ENCODE measurements around the gene TRPM8. TPM values are rescaled to one million over a fixed set of nuclear protein-coding genes. Genes with fewer than 3 reads are reported as not detected.
"Not testable (repeated sequence)": the region's sequence is repeated elsewhere in the genome, so short reads cannot be mapped to it uniquely, and the experiment has no call there.

The TRPM8 gene
- total RNA-seq, 2 donors from 2014 or later = not detected

- Histone ChIP-seq H3K27me3 (ENCODE audit: control insufficient read depth, insufficient read depth, low read length, poor library complexity, severe bottlenecking) (peaks cover 15% of the 10 kb centered on the region), H3K4me1 (ENCODE audit: control insufficient read depth, insufficient read depth, low read length) (no peaks in the 10 kb centered on the region), H3K4me3 (ENCODE audit: low read length) (no peak overlapping the region), H3K9me3 (ENCODE audit: control insufficient read depth, low read length) (peaks cover 14% of the 10 kb centered on the region), H3K9ac (ENCODE audit: extremely low read depth, low read length, poor library complexity, severe bottlenecking) (no peak overlapping the region), H3K27ac (ENCODE audit: low read depth, low read length) (no peak overlapping the region), H3K36me3 (ENCODE audit: control insufficient read depth, insufficient read depth, low read length) (no peaks in the 10 kb centered on the region)
- Mint-ChIP-seq H3K27ac (no peak overlapping the region), H3K9me3 (peaks cover 24% of the 10 kb centered on the region), H3K36me3 (ENCODE audit: low read depth) (no peaks in the 10 kb centered on the region), H3K4me1 (no peaks in the 10 kb centered on the region), H3K4me3 (no peak overlapping the region), H3K27me3 (ENCODE audit: insufficient read depth) (peaks cover 23% of the 10 kb centered on the region)
- TF ChIP-seq CTCF (conservative IDR thresholded peaks at IDR 0.05) = no peak
- no peak for DNase-seq
These were observed 34.8 kb upstream of the TRPM8 start for GRCh38 chr2:233882353-233882752.

- Mint-ChIP-seq H3K4me1 (no peaks in the 10 kb centered on the region), H3K27me3 (ENCODE audit: insufficient read depth) (peaks cover 10% of the 10 kb centered on the region), H3K4me3 (no peak overlapping the region), H3K27ac (no peak overlapping the region), H3K36me3 (ENCODE audit: low read depth) (no peaks in the 10 kb centered on the region), H3K9me3 (no peaks in the 10 kb centered on the region)
- Histone ChIP-seq H3K4me3 (ENCODE audit: low read length) (no peak overlapping the region), H3K27me3 (ENCODE audit: control insufficient read depth, insufficient read depth, low read length, poor library complexity, severe bottlenecking) (no peaks in the 10 kb centered on the region), H3K9ac (ENCODE audit: extremely low read depth, low read length, poor library complexity, severe bottlenecking) (no peak overlapping the region), H3K4me1 (ENCODE audit: control insufficient read depth, insufficient read depth, low read length) (no peaks in the 10 kb centered on the region), H3K9me3 (ENCODE audit: control insufficient read depth, low read length) (no peaks in the 10 kb centered on the region), H3K27ac (ENCODE audit: low read depth, low read length) (no peak overlapping the region), H3K36me3 (ENCODE audit: control insufficient read depth, insufficient read depth, low read length) (no peaks in the 10 kb centered on the region)
- no peak for DNase-seq
- WGBS, 2 experiments (ENCODE audit: insufficient coverage in 1 of 2, insufficient read length in 1 of 2) = 87% methylated on average over 2 of the region's 2 CpGs
- TF ChIP-seq CTCF (conservative IDR thresholded peaks at IDR 0.05) = no peak
These were observed 24.4 kb upstream of the TRPM8 start for GRCh38 chr2:233892793-233893192.

GRCh38 chr2:233896253-233896652, 20.9 kb upstream of the TRPM8 start:
- peaks cover 22% of the 10 kb centered on the region for H3K27me3 ChIP-seq (ENCODE audit: control insufficient read depth, insufficient read depth, low read length, poor library complexity, severe bottlenecking)
- H3K9me3 ChIP-seq (ENCODE audit: control insufficient read depth, low read length); H3K4me1 ChIP-seq (ENCODE audit: control insufficient read depth, insufficient read depth, low read length); DNase-seq; H3K36me3 Mint-ChIP-seq (ENCODE audit: low read depth); H3K9me3 Mint-ChIP-seq; H3K4me3 ChIP-seq (ENCODE audit: low read length); H3K4me3 Mint-ChIP-seq; H3K27ac Mint-ChIP-seq; H3K27ac ChIP-seq (ENCODE audit: low read depth, low read length); H3K9ac ChIP-seq (ENCODE audit: extremely low read depth, low read length, poor library complexity, severe bottlenecking); H3K36me3 ChIP-seq (ENCODE audit: control insufficient read depth, insufficient read depth, low read length); H3K4me1 Mint-ChIP-seq: not testable (repeated sequence)
- H3K27me3 Mint-ChIP-seq (ENCODE audit: insufficient read depth) = peaks cover 15% of the 10 kb centered on the region
- 98 to 100% methylated on average over 1 to 2 of the region's 2 CpGs for WGBS, 2 experiments (ENCODE audit: insufficient coverage in 1 of 2, insufficient read length in 1 of 2)

DNA sequence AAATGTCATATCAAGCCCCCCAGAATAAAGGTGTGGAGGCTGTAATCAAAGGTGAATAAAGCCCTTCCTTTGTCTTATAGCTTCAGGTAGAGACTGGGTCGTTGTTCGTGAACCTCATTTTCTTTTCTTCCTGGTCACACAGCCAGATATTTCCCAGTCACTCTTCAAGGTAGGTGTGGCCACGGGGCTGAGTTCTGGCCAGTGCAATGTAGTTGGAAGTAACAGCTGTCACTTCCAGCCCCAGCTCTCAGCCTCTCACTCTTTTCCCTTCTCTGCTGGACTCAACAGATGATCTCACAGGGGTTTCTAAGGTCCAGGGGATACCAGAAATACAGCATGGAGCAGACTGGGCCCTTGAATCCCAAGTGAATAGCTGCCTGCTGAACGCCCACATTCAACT, 15.8 kb upstream of the TRPM8 start:
- no peaks in the 10 kb centered on the region for H3K36me3 ChIP-seq (ENCODE audit: control insufficient read depth, insufficient read depth, low read length)
- DNase-seq = no peak
- H3K36me3 Mint-ChIP-seq (ENCODE audit: low read depth) = no peaks in the 10 kb centered on the region
- no peak overlapping the region for H3K4me3 ChIP-seq (ENCODE audit: low read length)
- H3K27ac ChIP-seq (ENCODE audit: low read depth, low read length) = no peak overlapping the region
- WGBS, 2 experiments (ENCODE audit: insufficient coverage in 1 of 2, insufficient read length in 1 of 2) = 85 to 89% methylated on average over 3 to 4 of the region's 4 CpGs
- no peak overlapping the region for H3K4me3 Mint-ChIP-seq
- no peak for TF ChIP-seq CTCF (conservative IDR thresholded peaks at IDR 0.05)
- H3K9me3 Mint-ChIP-seq = no peaks in the 10 kb centered on the region
- H3K9me3 ChIP-seq (ENCODE audit: control insufficient read depth, low read length) = no peaks in the 10 kb centered on the region
- H3K4me1 Mint-ChIP-seq = no peaks in the 10 kb centered on the region
- peaks cover 17% of the 10 kb centered on the region for H3K27me3 Mint-ChIP-seq (ENCODE audit: insufficient read depth)
- H3K27me3 ChIP-seq (ENCODE audit: control insufficient read depth, insufficient read depth, low read length, poor library complexity, severe bottlenecking) = peaks cover 27% of the 10 kb centered on the region
- H3K4me1 ChIP-seq (ENCODE audit: control insufficient read depth, insufficient read depth, low read length) = no peaks in the 10 kb centered on the region
- H3K27ac Mint-ChIP-seq = no peak overlapping the region
- no peak overlapping the region for H3K9ac ChIP-seq (ENCODE audit: extremely low read depth, low read length, poor library complexity, severe bottlenecking)
